GM12878 (cell line): Measurements from ENCODE around the gene APOBEC2. TPM values are rescaled to one million over a fixed set of nuclear protein-coding genes. Genes with fewer than 3 reads are reported as not detected.

ENCODE experiments used
- ATAC-seq: fragments of 200-7000 bp; cut with Tn5 transposase; 3 replicates; pipeline ENCODE4 v1.9.1; 2020; ENCODE audit warnings: mild to moderate bottlenecking, moderate library complexity
- BruUV-seq: library from RNA; stranded (reverse); fragments of 400-500 nt; replicated peaks from 2 replicates; lab custom pipeline; 2021; lab: Mats Ljungman, UMichigan
- CTCF ChIA-PET: fragments of 300-600 bp; sonication (Branson Sonifier 250); formaldehyde crosslinking; extraction: SDS; loops from one replicate; lab custom pipeline; 2021; ENCODE audit warnings: inconsistent platforms; lab: Yijun Ruan, JAX
- POLR2A ChIA-PET: fragments of 350-600 bp; formaldehyde crosslinking; extraction: SDS; loops from one replicate; lab custom pipeline; 2021; ENCODE audit warnings: inconsistent platforms; lab: Charles Lee
- RAD21 ChIA-PET: fragments of 300-600 bp; sonication (Branson Sonifier 250); formaldehyde crosslinking; loops from one replicate; lab custom pipeline; 2023; ENCODE audit warnings: antibody characterized with exemption; ENCODE audit not compliant: unreplicated experiment; lab: Charles Lee
- SMC1A ChIA-PET: fragments of 300-600 bp; sonication (Branson Sonifier 250); formaldehyde crosslinking; loops from one replicate; lab custom pipeline; 2023; ENCODE audit not compliant: unreplicated experiment, uncharacterized antibody; lab: Charles Lee
- DNase-seq: peaks from one replicate; pipeline ENCODE4 v3.0.0-alpha.2; 2011; ENCODE audit warnings: low read depth, low spot score
- FAIRE-seq: peaks from 3 replicates; lab custom pipeline; 2011; peaks lifted over from hg19 to GRCh38; lab: Jason Lieb, UNC
- H2AFZ ChIP-seq: 2 replicates; pipeline ENCODE4 v1.6.0; 2011; ENCODE audit warnings: low read depth, low read length, control low read depth; ENCODE audit not compliant: control insufficient read depth
- H3K27ac ChIP-seq: 2 replicates; pipeline ENCODE4 v1.5.1; 2011; ENCODE audit warnings: control low read depth; ENCODE audit not compliant: control insufficient read depth, insufficient read depth
- H3K27me3 ChIP-seq, 2 experiments: replicated peaks in 1 of 2; 2 replicates each; pipeline versions ENCODE4 v1.6.0 to v1.6.1; 2011; ENCODE audit warnings: low read length in 1 of 2; ENCODE audit not compliant: control insufficient read depth in 2 of 2, insufficient read depth in 2 of 2
- H3K36me3 ChIP-seq, 2 experiments: 2 replicates each; pipeline ENCODE4 v1.5.1; 2011; ENCODE audit warnings: low read length in 1 of 2; ENCODE audit not compliant: control insufficient read depth in 2 of 2, insufficient read depth in 2 of 2
- H3K4me1 ChIP-seq: 2 replicates; pipeline ENCODE4 v1.6.1; 2011; ENCODE audit warnings: mild to moderate bottlenecking, low read length, moderate library complexity, mixed read lengths; ENCODE audit not compliant: control insufficient read depth, insufficient read depth
- H3K4me2 ChIP-seq: 2 replicates; pipeline ENCODE4 v1.6.0; 2011; ENCODE audit warnings: control low read depth; ENCODE audit not compliant: control insufficient read depth, insufficient read depth
- H3K4me3 ChIP-seq: fragments of 200-600 bp; sonication (generic); 2 replicates; pipeline ENCODE4 v1.5.1; 2016
- H3K79me2 ChIP-seq: 2 replicates; pipeline ENCODE4 v1.6.0; 2011; ENCODE audit warnings: low read length; ENCODE audit not compliant: control insufficient read depth, insufficient read depth
- H3K9ac ChIP-seq: 2 replicates; pipeline ENCODE4 v1.8.0; 2011; ENCODE audit warnings: low read length, control low read depth, mixed read lengths; ENCODE audit not compliant: control insufficient read depth, insufficient read depth
- H3K9me3 ChIP-seq: replicated peaks from 3 replicates; pipeline ENCODE4 v1.5.1; 2011; ENCODE audit warnings: mild to moderate bottlenecking, low read length; ENCODE audit not compliant: control insufficient read depth, insufficient read depth
- H4K20me1 ChIP-seq: 2 replicates; pipeline ENCODE4 v1.6.0; 2011; ENCODE audit not compliant: control insufficient read depth, insufficient read depth
- CREB1 ChIP-seq: IDR thresholded peaks from 2 replicates; pipeline ENCODE4 v1.6.1; 2012; ENCODE audit warnings: low read depth, mild to moderate bottlenecking, inconsistent platforms
- CREM ChIP-seq: IDR thresholded peaks from 2 replicates; pipeline ENCODE4 v1.6.1; 2014; ENCODE audit warnings: antibody characterized with exemption, low read depth
- EGR1 ChIP-seq, 2 experiments: IDR thresholded peaks; 1 replicate in 1 of 2; 2 replicates in 1 of 2; pipeline ENCODE4 v1.6.1; 2011 to 2012; ENCODE audit warnings: low read depth in 2 of 2, low read length in 2 of 2, borderline replicate concordance in 1 of 2, mild to moderate bottlenecking in 1 of 2, moderate library complexity in 1 of 2
- ETV6 ChIP-seq, 2 experiments: fragments of 450-650 bp in 1 of 2; IDR thresholded peaks in 1 of 2; conservative IDR thresholded peaks in 1 of 2; 2 replicates each; pipeline ENCODE4 v1.6.1; 2014; ENCODE audit warnings: antibody characterized with exemption in 1 of 2, borderline replicate concordance in 1 of 2, low read depth in 1 of 2, mild to moderate bottlenecking in 1 of 2, moderate library complexity in 1 of 2
- LARP7 ChIP-seq: fragments of 450-650 bp; IDR thresholded peaks from 2 replicates; pipeline ENCODE4 v1.6.1; 2017; ENCODE audit warnings: mild to moderate bottlenecking
- NFXL1 ChIP-seq: fragments of 450-650 bp; IDR thresholded peaks from 2 replicates; pipeline ENCODE4 v1.6.1; 2017; ENCODE audit warnings: antibody characterized with exemption, mild to moderate bottlenecking, borderline replicate concordance
- PAX5 ChIP-seq: IDR thresholded peaks from 2 replicates; pipeline ENCODE4 v1.6.1; 2011; ENCODE audit warnings: low read depth, low read length, borderline replicate concordance
- RB1 ChIP-seq: fragments of 450-650 bp; formaldehyde crosslinking; IDR thresholded peaks from 2 replicates; pipeline ENCODE4 v1.6.1; 2017; ENCODE audit warnings: mild to moderate bottlenecking, borderline replicate concordance
- RELA ChIP-seq: fragments of 450-650 bp; IDR thresholded peaks from 2 replicates; pipeline ENCODE4 v1.8.0; 2014; ENCODE audit warnings: borderline replicate concordance; ENCODE audit not compliant: partially characterized antibody
- SMARCA5 ChIP-seq: fragments of 450-650 bp; IDR thresholded peaks from 2 replicates; pipeline ENCODE4 v1.6.1; 2017; ENCODE audit warnings: mild to moderate bottlenecking
- TAF1 ChIP-seq: IDR thresholded peaks from 2 replicates; pipeline ENCODE4 v1.6.1; 2011; ENCODE audit warnings: mild to moderate bottlenecking, low read depth, low read length, borderline replicate concordance
- TCF12 ChIP-seq: IDR thresholded peaks from 2 replicates; pipeline ENCODE4 v1.6.1; 2011; ENCODE audit warnings: low read depth, mild to moderate bottlenecking, low read length
- YBX1 ChIP-seq: fragments of 450-650 bp; IDR thresholded peaks from 2 replicates; pipeline ENCODE4 v1.6.1; 2016; ENCODE audit warnings: antibody characterized with exemption
- ZNF274 ChIP-seq: IDR thresholded peaks from one replicate; pipeline ENCODE4 v1.8.0; 2011; ENCODE audit not compliant: insufficient read length, insufficient read depth
- WGBS: methylation state at CpG from one replicate; pipeline ENCODE4 v1.1.6; 2016; ENCODE audit warnings: low lambda C conversion rate; ENCODE audit not compliant: insufficient replicate concordance, insufficient coverage; ENCODE audit errors: missing lambda C conversion rate; 5-methylcytosine and 5-hydroxymethylcytosine counted together
- in situ Hi-C: fragments of 300-500 bp; cut with MboI; formaldehyde crosslinking; loops from 9 replicates; pipeline ENCODE4 v1.14.3; 2018; ENCODE audit warnings: mixed read lengths
- intact Hi-C: fragments of 100-400 bp; cut with micrococcal nuclease; formaldehyde crosslinking; loops from one replicate; pipeline ENCODE4 v1.14.2; 2022; ENCODE audit not compliant: unreplicated experiment
- polyA plus RNA-seq, 11 experiments: library from polyadenylated mRNA; depleted of rRNA in 4 of 11; unstranded in 6 of 11; stranded (reverse) in 5 of 11; fragments of >200 nt; fragmentation: Nextera tagmentation in 4 of 11; fragmentation: Illumina TruSeq in 1 of 11; extraction: Ambion mirVana in 4 of 11; extraction: Trizol in 1 of 11; gene quantifications; 1 replicate in 1 of 11; 2 replicates in 10 of 11; pipeline versions ENCODE4 v1.2.1 to v1.2.3, GENCODE V29; 2011 to 2016; ENCODE audit warnings: inconsistent platforms in 2 of 11, missing spikeins in 2 of 11, low read depth in 1 of 11
- total RNA-seq, 4 experiments: library from RNA; depleted of rRNA in 3 of 4; stranded (reverse); fragments of >200 nt in 3 of 4; fragmentation: Illumina TruSeq in 1 of 4; extraction: Trizol in 1 of 4; gene quantifications; 2 replicates each; pipeline versions ENCODE4 v1.2.1 to v1.2.3, GENCODE V29; 2013 to 2021
- TF ChIP-seq, protein P1 (sequence below): fragments of 450-650 bp; IDR thresholded peaks from 2 replicates; pipeline ENCODE4 v1.6.1; 2016; ENCODE audit warnings: mild to moderate bottlenecking
- TF ChIP-seq, protein P2 (sequence below): fragments of 450-650 bp; IDR thresholded peaks from 2 replicates; pipeline ENCODE4 v1.6.1; 2017; ENCODE audit warnings: low read depth, mild to moderate bottlenecking, moderate library complexity

APOBEC2 gene
- total and polyA plus RNA-seq, 10 of the 15 experiments (the other 5 are each of a cell fraction or from before 2014, with no cell fraction given): 0.11 to 1.4 (median 0.87) TPM; not detected in 6

DNA sequence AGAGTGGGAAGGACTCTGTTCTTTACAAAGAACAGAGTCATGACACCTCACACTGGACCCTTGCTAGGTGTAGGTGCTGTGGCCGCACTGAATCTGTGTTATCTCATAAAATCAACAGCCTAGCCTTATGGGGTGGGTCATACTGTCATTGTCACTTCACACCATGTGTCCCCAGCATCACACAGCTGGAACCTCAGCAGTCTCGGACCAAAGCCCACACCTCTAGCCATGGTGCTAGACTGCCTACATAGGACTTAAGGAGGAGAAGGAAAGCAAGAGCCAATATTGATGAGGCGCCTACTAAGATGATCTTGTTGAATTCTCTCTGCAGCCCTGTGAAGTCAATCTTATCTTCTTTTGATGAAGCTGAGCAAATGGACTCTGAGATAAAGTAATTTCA lies 45.0 kb upstream of the APOBEC2 start:
- Histone ChIP-seq H3K4me2 (no peak overlapping the region), H3K36me3 (no peaks in the 10 kb centered on the region), H4K20me1 (no peaks in the 10 kb centered on the region), H3K4me1 (no peaks in the 10 kb centered on the region), H3K27ac (no peak overlapping the region), H3K9me3 (no peaks in the 10 kb centered on the region), H3K79me2 (no peaks in the 10 kb centered on the region), H3K9ac (no peak overlapping the region), H3K27me3 (0 out of 4 replicates have a peak, but pooled peaks cover 0 to 2% of the 10 kb centered on the region in 2 experiments), H2AFZ (no peak overlapping the region), H3K4me3 (no peak overlapping the region)
- TF ChIP-seq CREB1 (no peak), NFXL1 (no peak), CREM (no peak), ETV6 (conservative IDR thresholded peaks at IDR 0.05 in 1 of 2, IDR thresholded peaks at IDR 0.05 in 1 of 2; ENCODE audit: borderline replicate concordance in 1 of 2, low read depth in 1 of 2) (no peak), PAX5 (no peak)
- no peak for DNase-seq
- POLR2A ChIA-PET: no interaction called here
- no peak for FAIRE-seq
- 30% methylated on average over 3 of the region's 3 CpGs for WGBS
- CTCF ChIA-PET: interaction anchor here (0.6 to 2.9 kb wide), 6 partner anchors 10 to 296 kb away, joined by 3 to 9 read pairs (median 3); partner anchors contain the start of gene UNC5CL
- BruUV-seq: no TSS peak
- in situ Hi-C loops (loop anchor here (10.0 kb wide), 1 partner anchor 307 kb away; no protein-coding TSS in a partner anchor), intact Hi-C loops (loop anchor here (5.0 kb wide), 1 partner anchor 309 kb away; no protein-coding TSS in a partner anchor)
- no peak for ATAC-seq
- SMC1A ChIA-PET: interaction anchor here (1.9 kb wide), 1 partner anchor 11 kb away, joined by 5 read pairs; no protein-coding TSS in a partner anchor
- RAD21 ChIA-PET: no interaction called here

DNA sequence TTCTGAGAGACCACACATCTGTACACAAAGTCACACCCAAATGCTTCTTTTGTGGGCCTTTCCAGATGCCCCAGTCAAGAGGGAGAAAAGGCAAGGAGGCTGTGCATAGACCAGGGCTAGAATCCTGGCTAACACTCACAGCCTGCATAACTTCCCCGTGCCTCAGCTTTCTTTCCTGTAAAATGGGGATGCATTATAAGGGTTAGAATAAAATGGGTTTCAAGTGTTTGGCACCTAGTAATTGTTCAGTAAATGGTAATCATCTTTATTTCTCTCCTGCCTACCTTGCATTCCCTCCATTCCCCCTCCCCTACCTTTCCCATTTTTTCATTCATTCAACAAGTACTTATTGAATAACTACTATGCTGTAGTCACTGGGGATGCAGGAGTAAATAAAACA lies 43.3 kb upstream of the APOBEC2 start:
- FAIRE-seq (no peak), DNase-seq (no peak), ATAC-seq (no peak)
- Histone ChIP-seq H3K4me2 (no peak overlapping the region), H3K79me2 (no peaks in the 10 kb centered on the region), H4K20me1 (no peaks in the 10 kb centered on the region), H3K27me3 (0 out of 4 replicates have a peak, but pooled peaks cover 0 to 2% of the 10 kb centered on the region in 2 experiments), H3K4me1 (no peaks in the 10 kb centered on the region), H3K36me3 (no peaks in the 10 kb centered on the region), H2AFZ (no peak overlapping the region), H3K9ac (no peak overlapping the region), H3K27ac (no peak overlapping the region), H3K9me3 (no peaks in the 10 kb centered on the region), H3K4me3 (no peak overlapping the region)
- in situ Hi-C loops: loop anchor here (10.0 kb wide), 1 partner anchor 305 kb away; no protein-coding TSS in a partner anchor
- intact Hi-C loops: loop anchor here (5.0 kb wide), 1 partner anchor 308 kb away; no protein-coding TSS in a partner anchor
- ChIA-PET CTCF (interaction anchor here (1.2 to 2.9 kb wide), 2 partner anchors 16 to 20 kb away, joined by 3 to 7 read pairs; no protein-coding TSS in a partner anchor), RAD21 (no interaction called here), SMC1A (interaction anchor here (1.9 kb wide), 1 partner anchor 10 kb away, joined by 5 read pairs; no protein-coding TSS in a partner anchor), POLR2A (no interaction called here)
- WGBS: 0% methylated on average over 1 of the region's 1 CpG
- BruUV-seq: no TSS peak
- TF ChIP-seq EGR1 (IDR thresholded peaks at IDR 0.05; ENCODE audit: borderline replicate concordance in 1 of 2, low read depth in 2 of 2, low read length in 2 of 2) (no peak), ZNF274 (no peak), YBX1 (no peak), RB1 (no peak), TAF1 (no peak), TCF12 (no peak), SMARCA5 (no peak), LARP7 (no peak), RELA (no peak)
- TF ChIP-seq, protein P1, sequence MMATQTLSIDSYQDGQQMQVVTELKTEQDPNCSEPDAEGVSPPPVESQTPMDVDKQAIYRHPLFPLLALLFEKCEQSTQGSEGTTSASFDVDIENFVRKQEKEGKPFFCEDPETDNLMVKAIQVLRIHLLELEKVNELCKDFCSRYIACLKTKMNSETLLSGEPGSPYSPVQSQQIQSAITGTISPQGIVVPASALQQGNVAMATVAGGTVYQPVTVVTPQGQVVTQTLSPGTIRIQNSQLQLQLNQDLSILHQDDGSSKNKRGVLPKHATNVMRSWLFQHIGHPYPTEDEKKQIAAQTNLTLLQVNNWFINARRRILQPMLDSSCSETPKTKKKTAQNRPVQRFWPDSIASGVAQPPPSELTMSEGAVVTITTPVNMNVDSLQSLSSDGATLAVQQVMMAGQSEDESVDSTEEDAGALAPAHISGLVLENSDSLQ: no peak
- TF ChIP-seq, protein P2, sequence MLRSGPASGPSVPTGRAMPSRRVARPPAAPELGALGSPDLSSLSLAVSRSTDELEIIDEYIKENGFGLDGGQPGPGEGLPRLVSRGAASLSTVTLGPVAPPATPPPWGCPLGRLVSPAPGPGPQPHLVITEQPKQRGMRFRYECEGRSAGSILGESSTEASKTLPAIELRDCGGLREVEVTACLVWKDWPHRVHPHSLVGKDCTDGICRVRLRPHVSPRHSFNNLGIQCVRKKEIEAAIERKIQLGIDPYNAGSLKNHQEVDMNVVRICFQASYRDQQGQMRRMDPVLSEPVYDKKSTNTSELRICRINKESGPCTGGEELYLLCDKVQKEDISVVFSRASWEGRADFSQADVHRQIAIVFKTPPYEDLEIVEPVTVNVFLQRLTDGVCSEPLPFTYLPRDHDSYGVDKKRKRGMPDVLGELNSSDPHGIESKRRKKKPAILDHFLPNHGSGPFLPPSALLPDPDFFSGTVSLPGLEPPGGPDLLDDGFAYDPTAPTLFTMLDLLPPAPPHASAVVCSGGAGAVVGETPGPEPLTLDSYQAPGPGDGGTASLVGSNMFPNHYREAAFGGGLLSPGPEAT: no peak
